B cell (primary cell): ENCODE measurements around the gene NFKBIZ. TPM values are rescaled to one million over a fixed set of nuclear protein-coding genes. Genes with fewer than 3 reads are reported as not detected.

ENCODE experiments used
- ATAC-seq: fragments of 200-7000 bp; cut with Tn5 transposase; one replicate; pipeline ENCODE4 v1.10.0; 2021; ENCODE audit warnings: low read depth, mild to moderate bottlenecking, moderate number of reproducible peaks, moderate library complexity
- CTCF ChIA-PET: fragments of 350-600 bp; sonication (Branson Sonifier 250); formaldehyde crosslinking; loops from one replicate; lab custom pipeline; 2021; ENCODE audit warnings: antibody characterized with exemption, inconsistent platforms; lab: Charles Lee
- POLR2A ChIA-PET: fragments of 350-600 bp; sonication (Branson Sonifier 250); formaldehyde crosslinking; loops from one replicate; lab custom pipeline; 2021; ENCODE audit warnings: antibody characterized with exemption; lab: Charles Lee
- DNase-seq: peaks from one replicate; pipeline ENCODE4 v3.0.0; 2013
- H2AFZ ChIP-seq: 2 replicates; pipeline ENCODE4 v1.6.1; 2012; ENCODE audit warnings: mild to moderate bottlenecking, low read depth, low read length; ENCODE audit not compliant: insufficient read depth, poor library complexity, severe bottlenecking
- H3K27ac ChIP-seq, 2 donors: 1 replicate in 1 of 2; 2 replicates in 1 of 2; pipeline ENCODE4 v1.5.1; 2012 to 2013; ENCODE audit warnings: low read length in 2 of 2, mild to moderate bottlenecking in 2 of 2, moderate library complexity in 1 of 2
- H3K27me3 ChIP-seq, 4 experiments: fragments of 200-600 bp in 1 of 4; sonication (generic) in 1 of 4; replicated peaks in 1 of 4; 1 replicate in 2 of 4; 2 replicates in 2 of 4; pipeline versions ENCODE4 v1.6.1 to v1.7.0; 2013 to 2016; ENCODE audit warnings: low read length in 3 of 4, mild to moderate bottlenecking in 2 of 4, mixed read lengths in 1 of 4, moderate library complexity in 1 of 4; ENCODE audit not compliant: insufficient read depth in 4 of 4, control insufficient read depth in 3 of 4; ENCODE audit errors: control extremely low read depth in 1 of 4
- H3K36me3 ChIP-seq, 2 experiments: replicated peaks in 1 of 2; 1 replicate in 1 of 2; 2 replicates in 1 of 2; pipeline versions ENCODE4 v1.6.1 to v1.7.1; 2013; ENCODE audit warnings: low read length in 1 of 2; ENCODE audit not compliant: insufficient read depth in 2 of 2, control insufficient read depth in 1 of 2; ENCODE audit errors: control extremely low read depth in 1 of 2, extremely low read depth in 1 of 2
- H3K4me1 ChIP-seq, 2 donors: fragments of 200-600 bp in 1 of 2; sonication (generic) in 1 of 2; 1 replicate in 1 of 2; 2 replicates in 1 of 2; pipeline versions ENCODE4 v1.5.1 to v1.6.1; 2013 to 2017; ENCODE audit warnings: low read length in 2 of 2; ENCODE audit not compliant: control insufficient read depth in 2 of 2, insufficient read depth in 2 of 2
- H3K4me2 ChIP-seq: replicated peaks from 2 replicates; pipeline ENCODE3; 2012; ENCODE audit warnings: mild to moderate bottlenecking, low read depth, low read length; ENCODE audit not compliant: poor library complexity, severe bottlenecking
- H3K4me3 ChIP-seq, 5 experiments: fragments of 200-600 bp in 1 of 5; sonication (generic) in 1 of 5; 1 replicate in 3 of 5; 2 replicates in 2 of 5; pipeline versions ENCODE4 v1.5.1 to v1.7.0; 2011 to 2016; ENCODE audit warnings: low read length in 4 of 5, mild to moderate bottlenecking in 4 of 5, low read depth in 2 of 5, control low read depth in 1 of 5, moderate library complexity in 1 of 5; ENCODE audit not compliant: insufficient read depth in 1 of 5; ENCODE audit errors: control extremely low read depth in 1 of 5, extremely low read depth in 1 of 5
- H3K79me2 ChIP-seq: fragments of 200-600 bp; sonication (generic); one replicate; pipeline ENCODE4 v1.6.0; 2016; ENCODE audit warnings: low read length; ENCODE audit not compliant: control insufficient read depth, insufficient read depth
- H3K9ac ChIP-seq: fragments of 200-600 bp; sonication (generic); 2 replicates; pipeline ENCODE4 v1.6.1; 2017; ENCODE audit warnings: mild to moderate bottlenecking, low read length, moderate library complexity
- H3K9me3 ChIP-seq, 3 donors: one replicate each; pipeline versions ENCODE4 v1.6.1 to v1.7.1; 2013; ENCODE audit warnings: low read length in 2 of 3; ENCODE audit not compliant: control insufficient read depth in 2 of 3, insufficient read depth in 1 of 3; ENCODE audit errors: control extremely low read depth in 1 of 3
- H4K20me1 ChIP-seq: 2 replicates; pipeline ENCODE4 v1.6.0; 2012; ENCODE audit warnings: mild to moderate bottlenecking, low read length; ENCODE audit not compliant: insufficient read depth, control insufficient read depth, poor library complexity, severe bottlenecking
- H3K27ac Mint-ChIP-seq: one replicate; pipeline ENCODE4 v1.8.0; 2021; ENCODE audit warnings: mixed read lengths
- H3K27me3 Mint-ChIP-seq: one replicate; pipeline ENCODE4 v1.8.0; 2021; ENCODE audit warnings: mixed read lengths
- H3K4me1 Mint-ChIP-seq: one replicate; pipeline ENCODE4 v1.8.0; 2021; ENCODE audit warnings: mixed read lengths
- H3K4me3 Mint-ChIP-seq: one replicate; pipeline ENCODE4 v1.8.0; 2021; ENCODE audit warnings: mixed read lengths
- H3K9me3 Mint-ChIP-seq: one replicate; pipeline ENCODE4 v1.8.0; 2022; ENCODE audit warnings: mixed read lengths; ENCODE audit not compliant: insufficient read depth
- CTCF ChIP-seq: fragments of 200-600 bp; IDR thresholded peaks from one replicate; pipeline ENCODE4 v1.8.0; 2022; ENCODE audit warnings: antibody characterized with exemption, mild to moderate bottlenecking
- EZH2 ChIP-seq: IDR thresholded peaks from 2 replicates; pipeline ENCODE4 v1.6.1; 2012; ENCODE audit warnings: borderline replicate concordance, low read depth, mild to moderate bottlenecking, moderate library complexity, low read length; ENCODE audit not compliant: insufficient read depth, poor library complexity, severe bottlenecking
- WGBS: methylation state at CpG from one replicate; pipeline ENCODE4 v1.1.5; 2013; ENCODE audit warnings: missing lambda C conversion rate; ENCODE audit not compliant: insufficient coverage; 5-methylcytosine and 5-hydroxymethylcytosine counted together
- intact Hi-C: fragments of 100-400 bp; cut with micrococcal nuclease; formaldehyde crosslinking; loops from one replicate; pipeline ENCODE4 v1.10.0; 2022
- polyA plus RNA-seq: library from polyadenylated mRNA; depleted of rRNA; stranded (reverse); fragments of >200 nt; gene quantifications from 2 replicates; pipeline ENCODE4 v1.2.3, GENCODE V29; 2012
- total RNA-seq, 2 donors: library from RNA; stranded (reverse); fragments of 120-200 nt in 1 of 2; gene quantifications; 1 replicate in 1 of 2; 2 replicates in 1 of 2; pipeline versions ENCODE4 v1.2.3 to v1.2.4, GENCODE V29; 2013 to 2022

The NFKBIZ gene
- total and polyA plus RNA-seq, 2 donors (not counting 1 experiment from before 2014, with no cell fraction given): 114 to 157 TPM

- no peak for DNase-seq
- Mint-ChIP-seq H3K27me3 (no peaks in the 10 kb centered on the region), H3K9me3 (no peaks in the 10 kb centered on the region), H3K4me3 (no peak overlapping the region), H3K27ac (no peak overlapping the region), H3K4me1 (peaks cover 3% of the 10 kb centered on the region)
- intact Hi-C loops: no loop called here
- TF ChIP-seq CTCF (no peak), EZH2 (no peak)
- POLR2A ChIA-PET: no interaction called here
- H3K27ac ChIP-seq: no peak overlapping the region
- no peak for ATAC-seq
- H3K9me3 ChIP-seq: no peaks in the 10 kb centered on the region
- H2AFZ ChIP-seq: no peak overlapping the region
- H3K9ac ChIP-seq: no peak overlapping the region
- no peak overlapping the region for H3K4me2 ChIP-seq
- H4K20me1 ChIP-seq: no peaks in the 10 kb centered on the region
- CTCF ChIA-PET: no interaction called here
- no peaks in the 10 kb centered on the region for H3K27me3 ChIP-seq
- H3K79me2 ChIP-seq: no peaks in the 10 kb centered on the region
- WGBS: no CpG with 5 or more reads among the region's 3 CpGs
- H3K4me1 ChIP-seq: no peaks in the 10 kb centered on the region
- H3K36me3 ChIP-seq: no peaks in the 10 kb centered on the region
- no peak overlapping the region for H3K4me3 ChIP-seq
Measured at GRCh38 chr3:101886626-101887025, 37.3 kb downstream of the NFKBIZ start.

- DNase-seq (no peak), ATAC-seq (no peak)
- Mint-ChIP-seq H3K27ac (no peak overlapping the region), H3K27me3 (no peaks in the 10 kb centered on the region), H3K4me1 (peaks cover 10% of the 10 kb centered on the region), H3K4me3 (no peak overlapping the region), H3K9me3 (no peaks in the 10 kb centered on the region)
- Histone ChIP-seq H3K27me3 (no peaks in the 10 kb centered on the region), H4K20me1 (no peaks in the 10 kb centered on the region), H3K9ac (no peak overlapping the region), H2AFZ (no peak overlapping the region), H3K27ac (no peak overlapping the region), H3K4me1 (no peaks in the 10 kb centered on the region), H3K9me3 (no peaks in the 10 kb centered on the region), H3K79me2 (no peaks in the 10 kb centered on the region), H3K4me2 (no peak overlapping the region), H3K4me3 (no peak overlapping the region), H3K36me3 (no peaks in the 10 kb centered on the region)
- TF ChIP-seq EZH2 (no peak), CTCF (no peak)
- CTCF ChIA-PET: no interaction called here
- POLR2A ChIA-PET: interaction anchor here (0.6 kb wide), 1 partner anchor 18 kb away, joined by 5 read pairs; no protein-coding TSS in a partner anchor
- intact Hi-C loops: no loop called here
- no CpG with 5 or more reads among the region's 3 CpGs for WGBS
Measured at GRCh38 chr3:101888653-101889052, 39.3 kb downstream of the NFKBIZ start.
